ENCODE measurements around the gene C1orf122.
A peak's percentile ranks its signal among the peaks of the same experiment; 100 is the strongest.

C1orf122 gene

GRCh38 chr1:37763791-37764413 lies 43.7 kb upstream of the C1orf122 start:
- Histone ChIP-seq H2AK5ac (ENCODE audit: low read depth, low read length) (no peak overlapping the region), H2BK15ac (ENCODE audit: low read length) (no peak overlapping the region), H3K4me2 (ENCODE audit: insufficient read depth, low read length, poor library complexity, severe bottlenecking) (no peak overlapping the region), H3K23ac (ENCODE audit: low read depth, low read length, poor library complexity) (peak overlapping the region; percentile 39), H3K27ac (replicated peaks; ENCODE audit: low read length) (no peak overlapping the region), H3K9ac (ENCODE audit: low read depth, low read length, poor library complexity) (peak overlapping the region; percentile 1), H4K91ac (ENCODE audit: low read depth, low read length, poor library complexity) (no peak overlapping the region), H3K4ac (ENCODE audit: low read length) (no peak overlapping the region), H2BK12ac (ENCODE audit: low read length) (no peak overlapping the region), H3K14ac (ENCODE audit: low read length) (no peak overlapping the region), H3K79me1 (ENCODE audit: low read depth, low read length) (peaks cover 2% of the 10 kb centered on the region), H3K27me3 (ENCODE audit: control insufficient read depth in 3 of 3, insufficient read depth in 3 of 3, low read depth in 1 of 3, low read length in 3 of 3) (peaks cover 16 to 94% (median 75%) of the 10 kb centered on the region in 3 experiments), H3K9me3 (replicated peaks in 1 of 2; ENCODE audit: control insufficient read depth in 2 of 2, insufficient read depth in 1 of 2, low read depth in 1 of 2, low read length in 2 of 2) (peaks cover 0 to 8% of the 10 kb centered on the region in 2 donors), H3K4me3 (ENCODE audit: low read length in 2 of 2) (no peak overlapping the region), H3K18ac (ENCODE audit: low read length) (no peak overlapping the region), H3K36me3 (replicated peaks in 1 of 2; ENCODE audit: control insufficient read depth in 2 of 2, insufficient read depth in 2 of 2, low read length in 2 of 2) (no peaks in the 10 kb centered on the region), H2BK5ac (ENCODE audit: low read length) (no peak overlapping the region), H2AFZ (ENCODE audit: low read length) (no peak overlapping the region), H3K4me1 (ENCODE audit: control insufficient read depth in 2 of 2, insufficient read depth in 1 of 2, low read depth in 1 of 2, low read length in 2 of 2) (peaks cover 4 to 8% of the 10 kb centered on the region in 2 donors), H4K8ac (ENCODE audit: low read depth, low read length) (no peak overlapping the region), H2BK120ac (ENCODE audit: low read depth, low read length) (no peak overlapping the region)
- DNase-seq (ENCODE audit: low spot score), result no peak
- no CpG with 5 or more reads among the region's 25 CpGs for WGBS, 2 donors (ENCODE audit: extremely low coverage in 2 of 2, insufficient read length in 2 of 2, insufficient replicate concordance in 1 of 2)

GRCh38 chr1:37764414-37764825 lies 43.2 kb upstream of the C1orf122 start:
- H3K27me3 ChIP-seq (ENCODE audit: control insufficient read depth in 3 of 3, insufficient read depth in 3 of 3, low read depth in 1 of 3, low read length in 3 of 3), result peaks cover 16 to 91% (median 70%) of the 10 kb centered on the region in 3 experiments
- H3K79me1 ChIP-seq (ENCODE audit: low read depth, low read length), result peaks cover 2% of the 10 kb centered on the region
- H3K27ac ChIP-seq (replicated peaks; ENCODE audit: low read length), result no peak overlapping the region
- H3K36me3 ChIP-seq (replicated peaks in 1 of 2; ENCODE audit: control insufficient read depth in 2 of 2, insufficient read depth in 2 of 2, low read length in 2 of 2), result no peaks in the 10 kb centered on the region
- H3K4me2 ChIP-seq (ENCODE audit: insufficient read depth, low read length, poor library complexity, severe bottlenecking), result no peak overlapping the region
- no peak overlapping the region for H3K18ac ChIP-seq (ENCODE audit: low read length)
- no CpG with 5 or more reads among the region's 29 CpGs for WGBS, 2 donors (ENCODE audit: extremely low coverage in 2 of 2, insufficient read length in 2 of 2, insufficient replicate concordance in 1 of 2)
- H2BK5ac ChIP-seq (ENCODE audit: low read length), result no peak overlapping the region
- no peak overlapping the region for H4K91ac ChIP-seq (ENCODE audit: low read depth, low read length, poor library complexity)
- H3K4me1 ChIP-seq (ENCODE audit: control insufficient read depth in 2 of 2, insufficient read depth in 1 of 2, low read depth in 1 of 2, low read length in 2 of 2), result peaks cover 4 to 8% of the 10 kb centered on the region in 2 donors
- H3K4ac ChIP-seq (ENCODE audit: low read length), result no peak overlapping the region
- H4K8ac ChIP-seq (ENCODE audit: low read depth, low read length), result no peak overlapping the region
- H2AK5ac ChIP-seq (ENCODE audit: low read depth, low read length), result no peak overlapping the region
- peak overlapping the region; percentile 39 for H3K23ac ChIP-seq (ENCODE audit: low read depth, low read length, poor library complexity)
- H2BK15ac ChIP-seq (ENCODE audit: low read length), result no peak overlapping the region
- H3K9me3 ChIP-seq (replicated peaks in 1 of 2; ENCODE audit: control insufficient read depth in 2 of 2, insufficient read depth in 1 of 2, low read depth in 1 of 2, low read length in 2 of 2), result peaks cover 0 to 8% of the 10 kb centered on the region in 2 donors
- no peak overlapping the region for H3K14ac ChIP-seq (ENCODE audit: low read length)
- DNase-seq (ENCODE audit: low spot score), result peak; percentile 82
- no peak overlapping the region for H3K9ac ChIP-seq (ENCODE audit: low read depth, low read length, poor library complexity)
- H2AFZ ChIP-seq (ENCODE audit: low read length), result no peak overlapping the region
- H2BK120ac ChIP-seq (ENCODE audit: low read depth, low read length), result no peak overlapping the region
- no peak overlapping the region for H2BK12ac ChIP-seq (ENCODE audit: low read length)
- no peak overlapping the region for H3K4me3 ChIP-seq (ENCODE audit: low read length in 2 of 2)

GRCh38 chr1:37764888-37765441 lies 42.6 kb upstream of the C1orf122 start, which contains the start of gene EPHA10:
EPHA10 (minus strand) TSS chr1:37765120; CDS start chr1:37765066, 54 bp downstream.
- no peak within 1 kb of the TSS for H3K4me2 ChIP-seq (ENCODE audit: insufficient read depth, low read length, poor library complexity, severe bottlenecking)
- H3K4ac ChIP-seq (ENCODE audit: low read length), result no peak within 1 kb of the TSS
- H3K36me3 ChIP-seq (replicated peaks in 1 of 2; ENCODE audit: control insufficient read depth in 2 of 2, insufficient read depth in 2 of 2, low read length in 2 of 2), result no peaks in the 10 kb centered on the region
- H2BK5ac ChIP-seq (ENCODE audit: low read length), result no peak within 1 kb of the TSS
- H3K79me1 ChIP-seq (ENCODE audit: low read depth, low read length), result peaks cover 2% of the 10 kb centered on the region
- H3K4me1 ChIP-seq (ENCODE audit: control insufficient read depth in 2 of 2, insufficient read depth in 1 of 2, low read depth in 1 of 2, low read length in 2 of 2), result peaks cover 4 to 8% of the 10 kb centered on the region in 2 donors
- H2AFZ ChIP-seq (ENCODE audit: low read length), result peak within 1 kb of the TSS; percentile 78
- peak within 1 kb of the TSS; percentile 66 for H3K14ac ChIP-seq (ENCODE audit: low read length)
- no peak within 1 kb of the TSS for H3K18ac ChIP-seq (ENCODE audit: low read length)
- no peak within 1 kb of the TSS for H4K91ac ChIP-seq (ENCODE audit: low read depth, low read length, poor library complexity)
- no peak within 1 kb of the TSS for H4K8ac ChIP-seq (ENCODE audit: low read depth, low read length)
- H2BK120ac ChIP-seq (ENCODE audit: low read depth, low read length), result no peak within 1 kb of the TSS
- H3K23ac ChIP-seq (ENCODE audit: low read depth, low read length, poor library complexity), result peak within 1 kb of the TSS; percentile 65
- H3K27ac ChIP-seq (replicated peaks; ENCODE audit: low read length), result no peak within 1 kb of the TSS
- H3K27me3 ChIP-seq (ENCODE audit: control insufficient read depth in 3 of 3, insufficient read depth in 3 of 3, low read depth in 1 of 3, low read length in 3 of 3), result peaks cover 16 to 91% (median 69%) of the 10 kb centered on the region in 3 experiments
- no peak for DNase-seq (ENCODE audit: low spot score)
- peaks cover 0 to 8% of the 10 kb centered on the region in 2 donors for H3K9me3 ChIP-seq (replicated peaks in 1 of 2; ENCODE audit: control insufficient read depth in 2 of 2, insufficient read depth in 1 of 2, low read depth in 1 of 2, low read length in 2 of 2)
- no CpG with 5 or more reads among the region's 33 CpGs for WGBS, 2 donors (ENCODE audit: extremely low coverage in 2 of 2, insufficient read length in 2 of 2, insufficient replicate concordance in 1 of 2)
- no peak within 1 kb of the TSS for H2BK12ac ChIP-seq (ENCODE audit: low read length)
- no peak within 1 kb of the TSS for H2BK15ac ChIP-seq (ENCODE audit: low read length)
- no peak within 1 kb of the TSS for H2AK5ac ChIP-seq (ENCODE audit: low read depth, low read length)
- H3K4me3 ChIP-seq (ENCODE audit: low read length in 2 of 2), result peak within 1 kb of the TSS in 1 of 2 donors; percentile 5
- peak within 1 kb of the TSS; percentile 1 for H3K9ac ChIP-seq (ENCODE audit: low read depth, low read length, poor library complexity)

- peaks cover 2% of the 10 kb centered on the region for H3K79me1 ChIP-seq (ENCODE audit: low read depth, low read length)
- H3K4me2 ChIP-seq (ENCODE audit: insufficient read depth, low read length, poor library complexity, severe bottlenecking), result no peak overlapping the region
- no peaks in the 10 kb centered on the region for H3K36me3 ChIP-seq (replicated peaks in 1 of 2; ENCODE audit: control insufficient read depth in 2 of 2, insufficient read depth in 2 of 2, low read length in 2 of 2)
- peaks cover 4 to 8% of the 10 kb centered on the region in 2 donors for H3K4me1 ChIP-seq (ENCODE audit: control insufficient read depth in 2 of 2, insufficient read depth in 1 of 2, low read depth in 1 of 2, low read length in 2 of 2)
- no peak overlapping the region for H2AK5ac ChIP-seq (ENCODE audit: low read depth, low read length)
- H3K4ac ChIP-seq (ENCODE audit: low read length), result no peak overlapping the region
- no peak overlapping the region for H3K4me3 ChIP-seq (ENCODE audit: low read length in 2 of 2)
- H2AFZ ChIP-seq (ENCODE audit: low read length), result peak overlapping the region; percentile 78
- no peak overlapping the region for H3K18ac ChIP-seq (ENCODE audit: low read length)
- H3K9ac ChIP-seq (ENCODE audit: low read depth, low read length, poor library complexity), result peak overlapping the region; percentile 30
- peaks cover 0 to 8% of the 10 kb centered on the region in 2 donors for H3K9me3 ChIP-seq (replicated peaks in 1 of 2; ENCODE audit: control insufficient read depth in 2 of 2, insufficient read depth in 1 of 2, low read depth in 1 of 2, low read length in 2 of 2)
- no peak overlapping the region for H2BK12ac ChIP-seq (ENCODE audit: low read length)
- no peak overlapping the region for H2BK120ac ChIP-seq (ENCODE audit: low read depth, low read length)
- H4K8ac ChIP-seq (ENCODE audit: low read depth, low read length), result peak overlapping the region; percentile 17
- no peak overlapping the region for H3K27ac ChIP-seq (replicated peaks; ENCODE audit: low read length)
- no peak for DNase-seq (ENCODE audit: low spot score)
- no peak overlapping the region for H4K91ac ChIP-seq (ENCODE audit: low read depth, low read length, poor library complexity)
- H2BK15ac ChIP-seq (ENCODE audit: low read length), result no peak overlapping the region
- H3K27me3 ChIP-seq (ENCODE audit: control insufficient read depth in 3 of 3, insufficient read depth in 3 of 3, low read depth in 1 of 3, low read length in 3 of 3), result peaks cover 19 to 86% (median 65%) of the 10 kb centered on the region in 3 experiments
- peak overlapping the region; percentile 8 for H3K14ac ChIP-seq (ENCODE audit: low read length)
- no peak overlapping the region for H2BK5ac ChIP-seq (ENCODE audit: low read length)
- peak overlapping the region; percentile 65 for H3K23ac ChIP-seq (ENCODE audit: low read depth, low read length, poor library complexity)
- no CpG with 5 or more reads among the region's 27 CpGs for WGBS, 2 donors (ENCODE audit: extremely low coverage in 2 of 2, insufficient read length in 2 of 2, insufficient replicate concordance in 1 of 2)
Observed at GRCh38 chr1:37765916-37766664, 41.5 kb upstream of the C1orf122 start.
